Right kidney (tissue), 1 donor: ENCODE measurements around the gene CALML6.
"Not testable (repeated sequence)": the region's sequence is repeated elsewhere in the genome, so short reads cannot be mapped to it uniquely, and the experiment has no call there.

Source experiments
- DNase-seq: peaks from one replicate; pipeline ENCODE4 v3.0.0-alpha.2; 2016

The CALML6 gene

DNA sequence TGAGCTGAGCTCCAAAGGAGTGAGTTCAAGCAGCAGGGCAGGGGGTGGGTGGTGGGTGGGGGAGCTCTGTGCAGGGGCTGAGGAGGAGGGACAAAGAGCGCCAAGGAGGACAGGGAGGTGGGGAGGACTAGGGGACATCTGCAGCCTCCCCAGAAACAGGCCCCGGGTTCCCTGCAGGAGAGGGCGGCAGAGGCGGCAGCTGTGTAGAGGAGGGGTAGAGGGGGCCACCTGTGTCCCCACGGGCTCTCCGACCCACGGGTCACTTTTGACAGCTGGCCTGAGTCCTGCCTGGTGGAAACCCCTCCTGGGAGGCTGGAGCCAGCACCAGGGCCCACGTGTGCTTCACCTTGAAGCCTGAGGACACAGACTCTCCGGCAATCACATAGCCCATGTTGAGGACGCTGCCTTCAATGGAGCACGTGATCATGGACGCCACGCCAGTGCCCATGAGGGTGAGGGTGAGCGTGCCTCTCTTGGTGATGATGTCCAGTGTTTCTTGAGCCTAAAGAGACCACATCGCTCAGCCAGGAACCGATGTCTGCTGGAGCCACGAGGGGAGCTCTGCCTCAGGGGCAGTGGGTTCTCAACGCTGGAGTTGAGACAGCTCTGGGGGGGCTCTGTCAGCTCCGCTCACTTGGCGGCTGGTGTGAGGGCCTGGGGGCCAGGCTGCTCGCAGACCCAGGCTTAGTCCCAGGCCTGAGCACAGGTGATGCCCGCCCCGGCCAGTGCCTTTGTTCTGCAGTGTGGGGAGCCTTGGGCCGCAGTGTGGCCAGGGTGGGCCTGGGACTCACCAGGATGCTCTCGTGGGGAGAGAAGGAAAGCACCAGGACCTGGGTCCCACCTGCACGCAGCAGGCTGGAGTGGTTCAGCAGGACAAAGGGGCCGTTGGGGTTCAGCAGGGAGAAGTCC is 10.6 kb downstream of the CALML6 start:
- DNase-seq = no peak

- no peak for DNase-seq
Measured at GRCh38 chr1:1926346-1926811, 11.3 kb downstream of the CALML6 start.

DNA sequence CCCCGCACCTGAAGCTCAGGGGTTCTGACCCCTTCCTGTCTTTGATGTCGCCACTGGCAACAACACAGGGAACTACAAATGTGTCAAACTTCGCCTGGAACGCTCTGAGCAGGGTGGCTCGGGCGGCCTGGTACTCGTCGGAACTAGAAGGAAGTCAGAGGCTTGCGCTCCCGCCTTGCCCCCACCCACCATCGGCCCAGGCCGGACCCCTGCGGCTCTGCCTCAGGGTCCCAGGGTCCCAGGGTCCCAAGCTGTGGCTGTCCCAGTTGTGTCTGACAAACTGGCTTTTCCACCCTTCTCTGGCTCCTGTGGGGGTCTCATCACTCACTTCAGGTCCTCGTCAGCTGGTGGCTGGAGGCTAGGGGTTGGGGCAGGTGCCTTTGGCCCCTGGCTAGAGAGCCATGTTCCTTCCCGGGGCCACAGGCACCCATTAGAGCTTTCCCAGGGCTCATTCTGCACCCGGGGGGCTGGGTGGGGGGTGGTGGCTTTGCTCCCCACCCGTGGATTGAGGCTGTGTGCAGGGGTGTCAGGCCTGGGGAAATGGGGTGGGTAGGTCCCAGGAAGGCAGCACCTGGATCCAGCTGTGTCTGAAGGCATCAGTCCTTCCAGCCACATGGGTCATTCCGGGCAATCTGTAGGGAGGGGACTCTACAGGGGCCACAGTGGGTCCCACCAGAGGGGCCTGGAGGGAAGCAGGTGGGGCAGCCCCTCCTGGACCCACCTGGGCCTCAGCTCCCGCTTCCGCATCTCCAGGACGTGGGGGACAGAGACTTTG is 12.0 kb downstream of the CALML6 start:
- no peak for DNase-seq

DNA sequence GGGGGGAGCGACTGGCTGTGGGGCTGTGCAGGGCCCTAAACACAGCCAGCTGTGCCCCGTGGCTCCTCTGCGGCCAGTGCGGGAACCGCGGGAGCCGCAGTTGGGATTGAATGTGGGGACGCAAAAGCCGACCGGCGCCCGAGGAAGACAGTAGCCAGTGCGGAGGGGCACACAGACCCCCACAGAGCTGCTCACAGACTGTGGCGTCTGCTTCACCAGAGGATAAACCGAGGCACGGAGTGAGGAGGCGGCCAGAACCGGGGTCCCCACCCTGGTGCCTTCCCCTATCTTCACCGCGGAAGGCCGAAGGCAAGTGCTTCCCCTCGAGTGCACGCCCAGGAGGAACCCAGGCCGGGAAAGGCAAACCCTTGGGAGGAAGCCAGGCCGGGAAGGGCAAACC is 12.7 kb downstream of the CALML6 start:
- no peak for DNase-seq

DNA sequence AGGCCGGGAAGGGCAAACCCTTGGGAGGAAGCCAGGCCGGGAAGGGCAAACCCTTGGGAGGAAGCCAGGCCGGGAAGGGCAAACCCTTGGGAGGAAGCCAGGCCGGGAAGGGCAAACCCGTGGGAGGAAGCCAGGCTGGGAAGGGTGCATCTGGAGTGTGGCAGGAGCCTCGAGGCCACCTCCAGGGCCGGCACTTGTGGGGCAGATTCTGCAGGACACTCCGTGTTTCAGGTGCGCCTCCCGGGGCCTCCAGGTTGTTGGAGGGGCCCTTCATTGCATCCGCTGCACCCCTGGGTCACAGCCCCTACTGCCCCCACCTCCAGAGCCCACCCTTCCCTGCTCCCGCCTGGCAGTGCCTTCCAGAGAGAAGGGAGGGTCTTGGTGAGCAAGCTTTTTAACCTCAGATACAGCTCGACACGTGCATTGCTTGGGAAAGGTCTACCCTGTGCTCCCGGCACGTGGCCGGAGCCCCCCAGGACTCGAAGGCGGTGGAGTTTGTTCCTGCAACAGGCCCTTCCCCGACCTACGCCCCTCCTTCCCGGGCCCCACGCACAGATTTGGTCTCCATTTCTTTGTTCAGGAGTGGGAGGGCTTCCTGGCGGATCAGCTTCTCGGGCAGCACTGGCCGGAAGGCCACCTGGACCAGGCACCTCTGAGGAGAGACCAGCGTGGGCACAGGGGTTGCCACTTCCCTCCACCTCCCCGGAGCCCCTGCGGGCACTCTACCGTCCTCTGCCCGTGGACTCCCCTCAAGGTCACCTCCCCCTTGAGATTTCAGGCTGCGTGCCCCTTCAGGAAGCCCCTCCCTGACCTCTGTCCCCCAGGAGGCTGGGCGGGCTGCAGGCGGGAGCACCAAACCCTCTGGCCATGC is 13.4 kb downstream of the CALML6 start:
- no peak for DNase-seq

DNA sequence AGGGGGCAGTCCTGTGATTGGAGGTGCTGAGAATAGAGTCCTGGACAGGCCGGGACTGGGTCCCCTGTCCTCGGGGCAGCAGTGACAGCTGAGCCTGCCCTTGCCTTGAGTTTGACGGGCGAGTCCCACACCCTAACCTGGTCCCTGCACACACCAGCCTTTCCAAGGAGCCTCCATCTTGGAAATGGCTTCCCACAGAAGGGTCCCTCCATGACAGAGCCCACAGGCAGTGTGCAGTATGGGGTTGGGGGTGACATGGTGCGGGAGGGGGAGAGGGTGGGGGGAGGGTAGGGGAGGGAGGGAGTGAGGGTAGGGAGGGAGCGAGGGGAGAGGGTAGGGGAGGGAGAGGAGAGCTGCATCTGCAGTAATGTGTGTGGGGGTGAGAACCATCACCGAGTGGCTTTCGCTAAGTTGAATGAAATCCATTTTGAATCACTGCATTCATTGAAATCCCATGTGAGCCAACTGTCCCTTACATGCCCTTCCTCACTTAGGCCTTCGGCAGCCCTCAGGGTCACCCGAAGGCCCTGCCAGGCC is 14.1 kb downstream of the CALML6 start:
- no peak for DNase-seq

- no peak for DNase-seq
Measured at GRCh38 chr1:1929639-1930545, 14.8 kb downstream of the CALML6 start.

- DNase-seq = not testable (repeated sequence)
Measured at GRCh38 chr1:1934848-1935247, 19.8 kb downstream of the CALML6 start.

GRCh38 chr1:1937061-1937460 is 22.0 kb downstream of the CALML6 start:
- DNase-seq = no peak

GRCh38 chr1:1937549-1938275 is 22.7 kb downstream of the CALML6 start:
- DNase-seq = no peak

DNA sequence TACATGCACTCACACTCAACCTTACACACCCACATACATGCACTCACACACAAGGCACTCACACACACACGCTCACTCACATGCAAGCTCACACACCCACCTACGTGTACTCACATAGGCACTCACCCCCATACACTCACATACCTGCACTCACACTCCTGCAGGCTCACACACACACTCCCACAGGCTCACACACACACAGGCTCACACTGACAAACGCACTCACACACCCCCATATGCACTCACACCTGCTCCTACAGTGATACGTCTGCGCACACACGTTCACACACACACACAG is 23.2 kb downstream of the CALML6 start:
- no peak for DNase-seq

DNA sequence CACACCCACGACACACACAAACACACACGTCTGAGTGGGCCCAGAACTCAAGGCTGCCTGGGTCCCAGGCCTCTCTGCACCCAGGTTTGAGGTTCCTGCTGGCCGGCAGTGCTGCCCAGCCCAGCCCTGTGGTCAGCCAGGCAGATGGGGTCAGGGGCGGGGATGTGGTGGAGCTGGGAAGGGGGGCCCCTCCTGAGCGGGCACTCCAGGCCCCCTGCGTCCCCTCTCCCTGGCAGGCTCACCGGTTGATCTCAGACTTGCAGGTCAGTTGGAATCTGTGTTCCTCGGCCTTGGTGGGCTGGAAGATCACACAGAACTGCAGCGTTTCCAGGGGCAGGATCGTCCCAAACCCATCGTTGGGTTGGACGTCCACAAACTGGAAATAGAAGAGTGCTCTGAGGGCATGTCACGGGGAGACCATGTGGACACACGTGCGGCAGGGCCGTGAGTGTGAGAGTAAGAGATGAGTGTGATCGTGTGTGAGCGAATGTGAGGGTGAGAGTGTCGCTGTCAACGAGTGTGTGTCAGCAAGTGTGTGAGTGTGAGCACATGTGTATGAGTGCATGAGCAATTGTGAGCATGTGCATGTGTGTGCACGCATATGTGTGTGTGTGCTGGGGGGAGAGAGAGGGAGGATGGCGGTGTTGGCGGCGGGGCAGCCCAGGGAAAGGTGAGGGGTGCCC is 23.7 kb downstream of the CALML6 start:
- DNase-seq = no peak

DNA sequence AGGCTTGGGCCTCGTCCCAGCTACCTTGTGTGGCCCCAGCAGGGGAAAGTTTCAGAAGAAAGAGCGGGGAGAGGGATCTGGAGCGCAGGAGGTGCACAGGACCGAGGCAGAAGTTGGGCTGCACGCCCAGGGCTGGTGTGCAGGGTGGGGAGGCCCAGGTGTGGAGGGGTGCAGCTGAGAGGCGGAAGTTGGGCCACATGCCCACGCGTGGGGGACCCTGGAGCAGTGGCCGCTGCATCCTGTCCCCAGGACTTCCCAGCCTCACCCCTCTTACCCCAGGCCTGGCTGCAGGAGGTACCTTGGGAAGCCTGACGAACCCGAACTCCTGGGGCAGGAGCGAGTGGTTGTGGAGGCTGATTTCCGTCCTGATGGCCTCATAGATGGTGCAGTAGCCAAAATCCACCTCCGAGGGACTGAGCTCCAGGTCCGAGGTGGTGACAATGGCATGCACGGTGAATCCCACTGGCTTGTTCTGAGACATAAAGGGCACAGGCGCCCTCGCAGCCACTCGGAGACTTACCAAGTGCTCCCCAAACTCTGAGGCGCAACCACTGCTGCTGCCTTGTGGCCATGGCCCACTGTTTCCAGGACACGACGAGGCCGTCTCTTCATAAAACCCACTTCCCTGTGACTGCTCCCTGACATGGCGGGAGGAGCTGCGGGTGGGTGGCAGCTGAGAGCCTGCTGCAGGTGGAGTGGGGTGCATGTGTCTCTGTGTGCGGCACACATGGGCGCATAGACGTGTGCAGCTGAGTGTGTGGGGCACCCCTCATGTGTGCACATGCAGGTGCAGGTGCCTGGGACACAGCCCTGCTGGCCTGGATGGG is 24.4 kb downstream of the CALML6 start:
- no peak for DNase-seq

GRCh38 chr1:1940123-1940425 is 25.0 kb downstream of the CALML6 start:
- DNase-seq = no peak

DNA sequence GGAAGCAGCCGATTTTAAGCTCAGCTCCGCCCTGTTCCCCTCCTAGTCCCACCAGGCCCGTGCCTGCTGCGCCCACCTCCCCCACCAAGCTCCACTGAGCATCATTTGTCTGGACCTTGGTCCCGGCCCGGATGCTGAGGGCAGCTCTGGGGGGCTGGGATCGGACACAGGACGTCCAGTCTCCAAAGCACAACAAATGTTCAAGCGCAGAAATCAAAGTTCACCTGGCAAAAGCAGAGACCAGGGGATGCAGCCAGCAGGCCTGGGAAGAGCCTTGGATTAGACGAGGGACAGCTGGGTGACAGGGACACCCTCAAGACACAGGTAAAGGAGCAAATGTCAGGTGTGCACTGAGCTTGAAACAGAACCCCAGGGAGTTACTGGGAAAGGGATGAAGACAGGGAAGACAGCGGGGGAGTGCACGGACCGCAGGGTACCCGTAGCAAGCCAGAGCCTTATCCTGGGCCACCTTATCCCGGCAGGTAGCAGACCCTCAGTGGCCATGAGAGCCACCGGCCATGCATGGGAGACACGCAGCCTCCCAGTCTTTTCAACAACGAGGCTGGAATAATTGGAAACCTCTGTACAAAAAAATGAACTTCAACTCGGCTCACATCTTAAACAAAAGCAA is 26.3 kb downstream of the CALML6 start:
- no peak for DNase-seq

DNA sequence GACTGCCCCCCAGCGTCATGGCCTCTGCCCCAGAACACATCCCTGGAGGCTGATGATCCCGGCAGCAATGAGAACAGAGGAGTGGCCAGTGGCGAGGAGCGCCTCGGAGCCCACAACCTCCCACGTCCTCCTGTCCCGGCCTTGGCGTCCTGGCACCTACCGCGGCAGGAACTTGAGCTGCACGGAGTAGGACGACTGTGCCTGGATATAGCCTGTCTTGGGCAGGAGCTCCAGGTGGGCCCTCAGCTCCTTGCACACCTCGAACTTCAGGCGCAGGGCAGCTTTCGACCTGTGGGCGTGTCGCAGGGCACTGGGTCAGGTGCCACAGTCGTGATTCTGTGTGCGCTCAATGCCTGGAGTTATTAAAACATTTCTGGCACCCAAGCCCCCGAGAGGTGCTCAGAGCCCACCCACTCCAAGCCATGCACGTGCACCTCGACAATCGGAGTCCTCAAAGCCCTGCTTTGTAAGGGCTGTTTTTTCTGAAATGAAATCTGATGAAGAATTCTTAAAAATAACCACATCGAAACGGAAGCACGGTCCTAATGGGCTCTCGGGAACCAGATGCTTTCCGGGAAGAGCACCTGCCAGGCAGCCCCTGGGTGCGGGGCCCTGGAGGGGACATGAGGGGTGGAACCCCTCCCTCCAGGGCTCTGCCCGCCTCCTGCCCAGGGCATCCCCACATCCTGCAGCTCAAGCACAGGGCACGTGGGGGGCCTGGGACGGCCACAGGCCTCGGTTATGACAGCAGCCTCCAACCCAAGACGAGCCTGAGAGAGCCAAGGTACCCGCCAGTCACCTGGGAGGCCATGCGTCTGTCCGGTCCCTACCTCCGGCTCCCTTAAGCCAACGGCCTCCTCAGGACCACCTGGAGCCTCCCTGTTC is 27.1 kb downstream of the CALML6 start:
- DNase-seq = no peak

DNA sequence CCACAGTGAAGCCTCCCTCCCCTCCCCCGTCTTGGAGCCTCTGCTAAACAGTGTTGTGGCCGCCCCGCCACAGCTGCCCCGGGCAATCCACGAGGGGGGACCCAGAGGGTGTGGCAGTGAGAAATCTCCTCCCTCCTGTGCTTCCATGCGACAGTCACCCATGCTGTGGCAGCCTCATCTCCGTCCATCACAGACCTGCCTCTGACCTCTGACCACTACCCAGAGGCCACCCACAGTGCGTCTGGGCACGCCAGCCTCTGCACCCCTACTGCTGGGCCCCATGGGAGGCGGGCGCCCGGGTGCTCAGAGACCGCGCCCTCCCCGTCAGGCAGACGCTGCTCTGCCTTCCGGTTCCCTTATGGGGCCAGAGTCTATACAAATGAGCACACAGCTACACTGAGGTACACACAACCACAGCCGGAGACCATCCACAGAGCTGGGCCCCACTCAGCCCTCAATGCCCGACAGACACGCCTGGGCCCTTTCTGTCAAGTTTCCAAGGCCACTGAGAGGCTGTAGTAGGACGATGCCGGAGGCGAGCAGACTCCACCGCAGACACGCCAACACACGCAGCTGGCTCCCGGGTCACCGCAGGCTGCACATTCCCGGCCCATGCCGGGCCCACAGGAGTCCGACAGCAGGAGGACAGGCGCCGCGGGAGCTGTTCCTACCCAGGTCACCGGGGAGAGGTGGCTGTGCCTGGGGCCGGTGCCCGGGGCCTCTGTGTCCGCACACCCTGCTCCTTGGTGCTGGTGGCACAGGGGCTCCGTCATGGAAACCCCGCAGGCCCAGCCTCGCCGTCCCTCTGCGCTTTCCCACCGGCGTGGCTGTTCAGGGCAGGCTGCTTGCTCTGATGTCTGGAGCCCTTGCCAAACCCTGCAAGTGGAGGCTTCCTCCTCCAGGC is 27.9 kb downstream of the CALML6 start:
- DNase-seq = no peak
